GM12878 (cell line): ENCODE measurements around the gene C1QTNF5. TPM values are rescaled to one million over a fixed set of nuclear protein-coding genes. Genes with fewer than 3 reads are reported as not detected.

Experiments
- ATAC-seq: fragments of 200-7000 bp; cut with Tn5 transposase; 3 replicates; pipeline ENCODE4 v1.9.1; 2020; ENCODE audit warnings: mild to moderate bottlenecking, moderate library complexity
- BruUV-seq: library from RNA; stranded (reverse); fragments of 400-500 nt; replicated peaks from 2 replicates; lab custom pipeline; 2021; lab: Mats Ljungman, UMichigan
- CTCF ChIA-PET: fragments of 300-600 bp; sonication (Branson Sonifier 250); formaldehyde crosslinking; extraction: SDS; loops from one replicate; lab custom pipeline; 2021; ENCODE audit warnings: inconsistent platforms; lab: Yijun Ruan, JAX
- POLR2A ChIA-PET: fragments of 350-600 bp; formaldehyde crosslinking; extraction: SDS; loops from one replicate; lab custom pipeline; 2021; ENCODE audit warnings: inconsistent platforms; lab: Charles Lee
- RAD21 ChIA-PET: fragments of 300-600 bp; sonication (Branson Sonifier 250); formaldehyde crosslinking; loops from one replicate; lab custom pipeline; 2023; ENCODE audit warnings: antibody characterized with exemption; ENCODE audit not compliant: unreplicated experiment; lab: Charles Lee
- SMC1A ChIA-PET: fragments of 300-600 bp; sonication (Branson Sonifier 250); formaldehyde crosslinking; loops from one replicate; lab custom pipeline; 2023; ENCODE audit not compliant: unreplicated experiment, uncharacterized antibody; lab: Charles Lee
- DNase-seq: peaks from one replicate; pipeline ENCODE4 v3.0.0-alpha.2; 2011; ENCODE audit warnings: low read depth, low spot score
- FAIRE-seq: peaks from 3 replicates; lab custom pipeline; 2011; peaks lifted over from hg19 to GRCh38; lab: Jason Lieb, UNC
- H2AFZ ChIP-seq: 2 replicates; pipeline ENCODE4 v1.6.0; 2011; ENCODE audit warnings: low read depth, low read length, control low read depth; ENCODE audit not compliant: control insufficient read depth
- H3K27ac ChIP-seq: 2 replicates; pipeline ENCODE4 v1.5.1; 2011; ENCODE audit warnings: control low read depth; ENCODE audit not compliant: control insufficient read depth, insufficient read depth
- H3K27me3 ChIP-seq, 2 experiments: replicated peaks in 1 of 2; 2 replicates each; pipeline versions ENCODE4 v1.6.0 to v1.6.1; 2011; ENCODE audit warnings: low read length in 1 of 2; ENCODE audit not compliant: control insufficient read depth in 2 of 2, insufficient read depth in 2 of 2
- H3K36me3 ChIP-seq, 2 experiments: 2 replicates each; pipeline ENCODE4 v1.5.1; 2011; ENCODE audit warnings: low read length in 1 of 2; ENCODE audit not compliant: control insufficient read depth in 2 of 2, insufficient read depth in 2 of 2
- H3K4me1 ChIP-seq: 2 replicates; pipeline ENCODE4 v1.6.1; 2011; ENCODE audit warnings: mild to moderate bottlenecking, low read length, moderate library complexity, mixed read lengths; ENCODE audit not compliant: control insufficient read depth, insufficient read depth
- H3K4me2 ChIP-seq: 2 replicates; pipeline ENCODE4 v1.6.0; 2011; ENCODE audit warnings: control low read depth; ENCODE audit not compliant: control insufficient read depth, insufficient read depth
- H3K4me3 ChIP-seq: fragments of 200-600 bp; sonication (generic); 2 replicates; pipeline ENCODE4 v1.5.1; 2016
- H3K79me2 ChIP-seq: 2 replicates; pipeline ENCODE4 v1.6.0; 2011; ENCODE audit warnings: low read length; ENCODE audit not compliant: control insufficient read depth, insufficient read depth
- H3K9ac ChIP-seq: 2 replicates; pipeline ENCODE4 v1.8.0; 2011; ENCODE audit warnings: low read length, control low read depth, mixed read lengths; ENCODE audit not compliant: control insufficient read depth, insufficient read depth
- H3K9me3 ChIP-seq: replicated peaks from 3 replicates; pipeline ENCODE4 v1.5.1; 2011; ENCODE audit warnings: mild to moderate bottlenecking, low read length; ENCODE audit not compliant: control insufficient read depth, insufficient read depth
- H4K20me1 ChIP-seq: 2 replicates; pipeline ENCODE4 v1.6.0; 2011; ENCODE audit not compliant: control insufficient read depth, insufficient read depth
- BHLHE40 ChIP-seq, 2 experiments: fragments of 450-650 bp in 1 of 2; IDR thresholded peaks; 2 replicates each; pipeline ENCODE4 v1.6.1; 2011 to 2017; ENCODE audit warnings: low read depth in 2 of 2, borderline replicate concordance in 1 of 2, improper control_type of control experiment in 1 of 2, low read length in 1 of 2, mild to moderate bottlenecking in 1 of 2
- BRCA1 ChIP-seq: IDR thresholded peaks from 2 replicates; pipeline ENCODE4 v1.6.1; 2011; ENCODE audit warnings: low read depth, low read length, improper control_type of control experiment
- CBX3 ChIP-seq: fragments of 200-600 bp; sonication (generic); IDR thresholded peaks from 2 replicates; pipeline ENCODE4 v1.6.1; 2016; ENCODE audit warnings: low read depth, borderline replicate concordance
- EED ChIP-seq: sonication (generic); IDR thresholded peaks from 2 replicates; pipeline ENCODE4 v1.6.1; 2016; ENCODE audit warnings: antibody characterized with exemption, low read depth
- LARP7 ChIP-seq: fragments of 450-650 bp; IDR thresholded peaks from 2 replicates; pipeline ENCODE4 v1.6.1; 2017; ENCODE audit warnings: mild to moderate bottlenecking
- NFIC ChIP-seq: IDR thresholded peaks from 2 replicates; pipeline ENCODE4 v1.6.1; 2012; ENCODE audit warnings: low read depth, mild to moderate bottlenecking, inconsistent platforms, low read length, moderate library complexity
- POLR2A ChIP-seq: IDR thresholded peaks from 2 replicates; pipeline ENCODE4 v1.6.1; 2011; ENCODE audit warnings: low read depth, mild to moderate bottlenecking, low read length
- SUZ12 ChIP-seq: fragments of 200-600 bp; sonication (generic); IDR thresholded peaks from one replicate; pipeline ENCODE4 v1.6.1; 2018; ENCODE audit warnings: antibody characterized with exemption, mild to moderate bottlenecking; ENCODE audit not compliant: unreplicated experiment
- ZNF217 ChIP-seq: fragments of 450-650 bp; IDR thresholded peaks from 2 replicates; pipeline ENCODE4 v1.6.1; 2017; ENCODE audit warnings: antibody characterized with exemption, mild to moderate bottlenecking
- ZNF384 ChIP-seq: IDR thresholded peaks from 2 replicates; pipeline ENCODE4 v1.6.1; 2012; ENCODE audit warnings: low read depth, mild to moderate bottlenecking, low read length, improper control_type of control experiment, borderline replicate concordance
- WGBS: methylation state at CpG from one replicate; pipeline ENCODE4 v1.1.6; 2016; ENCODE audit warnings: low lambda C conversion rate; ENCODE audit not compliant: insufficient replicate concordance, insufficient coverage; ENCODE audit errors: missing lambda C conversion rate; 5-methylcytosine and 5-hydroxymethylcytosine counted together
- in situ Hi-C: fragments of 300-500 bp; cut with MboI; formaldehyde crosslinking; loops from 9 replicates; pipeline ENCODE4 v1.14.3; 2018; ENCODE audit warnings: mixed read lengths
- intact Hi-C: fragments of 100-400 bp; cut with micrococcal nuclease; formaldehyde crosslinking; loops from one replicate; pipeline ENCODE4 v1.14.2; 2022; ENCODE audit not compliant: unreplicated experiment
- polyA plus RNA-seq, 11 experiments: library from polyadenylated mRNA; depleted of rRNA in 4 of 11; unstranded in 6 of 11; stranded (reverse) in 5 of 11; fragments of >200 nt; fragmentation: Nextera tagmentation in 4 of 11; fragmentation: Illumina TruSeq in 1 of 11; extraction: Ambion mirVana in 4 of 11; extraction: Trizol in 1 of 11; gene quantifications; 1 replicate in 1 of 11; 2 replicates in 10 of 11; pipeline versions ENCODE4 v1.2.1 to v1.2.3, GENCODE V29; 2011 to 2016; ENCODE audit warnings: inconsistent platforms in 2 of 11, missing spikeins in 2 of 11, low read depth in 1 of 11
- total RNA-seq, 4 experiments: library from RNA; depleted of rRNA in 3 of 4; stranded (reverse); fragments of >200 nt in 3 of 4; fragmentation: Illumina TruSeq in 1 of 4; extraction: Trizol in 1 of 4; gene quantifications; 2 replicates each; pipeline versions ENCODE4 v1.2.1 to v1.2.3, GENCODE V29; 2013 to 2021
- TF ChIP-seq, protein P1 (sequence below): fragments of 450-650 bp; formaldehyde crosslinking; IDR thresholded peaks from 2 replicates; pipeline ENCODE4 v1.4.0; 2022; ENCODE audit warnings: mild to moderate bottlenecking, moderate library complexity
- TF ChIP-seq, protein P2 (sequence below): fragments of 450-650 bp; IDR thresholded peaks from 2 replicates; pipeline ENCODE4 v1.6.1; 2017; ENCODE audit warnings: mild to moderate bottlenecking, low read depth, inconsistent platforms; ENCODE audit not compliant: poor library complexity, severe bottlenecking
- TF ChIP-seq, protein P3 (sequence below): IDR thresholded peaks from 2 replicates; pipeline ENCODE4 v1.6.1; 2012; ENCODE audit warnings: low read depth, low read length, improper control_type of control experiment

C1QTNF5 gene
- total and polyA plus RNA-seq, 10 of the 15 experiments (the other 5 are each of a cell fraction or from before 2014, with no cell fraction given) = not detected

DNA sequence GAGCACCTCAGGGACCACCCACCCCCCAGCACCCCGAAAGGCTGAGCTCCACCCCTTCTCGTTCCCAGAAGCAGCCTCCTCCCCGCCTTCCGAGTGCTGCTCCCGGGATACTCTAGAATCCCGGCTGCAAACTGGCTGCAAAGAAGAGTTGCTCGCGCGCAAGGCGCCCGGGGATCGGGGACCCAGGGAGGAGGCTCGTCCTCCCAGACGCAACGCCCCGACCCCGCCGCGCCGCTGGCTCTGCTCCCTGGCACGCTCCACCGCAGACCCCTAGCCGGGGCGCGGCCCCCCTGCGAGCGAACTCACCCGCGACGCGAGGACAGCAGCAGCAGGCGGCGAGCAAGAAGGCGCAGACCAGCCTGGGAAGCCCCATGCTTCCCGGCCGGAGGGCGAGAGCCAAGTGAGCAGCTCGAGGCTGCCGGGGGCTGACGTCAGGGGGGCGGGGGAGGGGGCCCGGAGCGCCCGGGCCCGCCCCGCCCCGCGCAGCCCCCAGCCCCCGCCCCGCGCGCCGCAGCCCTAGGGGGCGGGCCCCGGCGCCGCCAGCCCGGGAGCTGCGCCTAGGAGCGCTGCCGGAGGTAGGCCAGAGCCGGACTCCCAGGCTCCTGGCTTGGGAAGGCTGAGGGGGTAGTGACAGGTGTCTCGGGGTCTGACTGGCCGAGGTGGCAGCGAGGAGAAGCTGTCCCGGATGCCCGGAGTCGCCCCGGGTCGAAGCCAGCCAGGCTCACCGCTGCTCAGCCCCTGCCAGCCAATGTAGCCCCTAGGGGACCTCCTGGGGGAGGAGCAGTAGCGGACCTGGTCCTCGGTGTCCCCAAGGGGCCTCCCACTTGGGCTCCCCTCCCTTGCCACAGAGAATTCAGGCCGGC lies 23.7 kb downstream of the C1QTNF5 start, which contains the start of gene MCAM:
Gene MCAM (minus strand): TSS at position 402 of the 863 bp plus-strand sequence. CDS start 29 bp downstream, at position 373.
- H2AFZ ChIP-seq = peak within 1 kb of the TSS; percentile 61
- H3K79me2 ChIP-seq = no peaks in the 10 kb centered on the region
- RAD21 ChIA-PET = interaction anchor here (1.0 to 2.1 kb wide), 3 partner anchors 21 to 249 kb away, joined by 3 to 4 read pairs (median 4); partner anchors contain the start of gene VPS11
- intact Hi-C loops (no loop called here), in situ Hi-C loops (no loop called here)
- CTCF ChIA-PET = interaction anchor here (0.8 to 2.8 kb wide), 7 partner anchors 9 to 110 kb away, joined by 3 to 8 read pairs (median 4); no protein-coding TSS in a partner anchor
- H3K27me3 ChIP-seq = peaks cover 1 to 15% of the 10 kb centered on the region in 2 experiments; a peak in 3 of 4 replicates
- SMC1A ChIA-PET = interaction anchor here (1.0 to 3.5 kb wide), 3 partner anchors 9 to 34 kb away, joined by 3 to 14 read pairs (median 3); no protein-coding TSS in a partner anchor
- H3K4me1 ChIP-seq = peaks cover 39% of the 10 kb centered on the region
- no peaks in the 10 kb centered on the region for H4K20me1 ChIP-seq
- peak within 1 kb of the TSS; percentile 57; the same call in 1 of the 2 replicates for H3K4me3 ChIP-seq
- no peaks in the 10 kb centered on the region for H3K9me3 ChIP-seq
- peak within 1 kb of the TSS; percentile 87 for H3K4me2 ChIP-seq
- DNase-seq (no peak), ATAC-seq (peak; percentile 4; the same call in 2 of the 3 replicates), FAIRE-seq (no peak)
- no TSS peak for BruUV-seq
- WGBS = under 1% methylated on average over 45 of the region's 74 CpGs
- POLR2A ChIA-PET = interaction anchor here (1.0 to 1.2 kb wide), 4 partner anchors 13 to 214 kb away, joined by 3 to 5 read pairs (median 4); partner anchors contain the start of gene RNF26
- H3K36me3 ChIP-seq = no peaks in the 10 kb centered on the region
- H3K9ac ChIP-seq = no peak within 1 kb of the TSS
- no peak within 1 kb of the TSS for H3K27ac ChIP-seq
- TF ChIP-seq SUZ12 (peak; percentile 67), ZNF217 (no peak), CBX3 (no peak), LARP7 (no peak), ZNF384 (no peak), EED (no peak), BHLHE40 (IDR thresholded peaks at IDR 0.05; ENCODE audit: borderline replicate concordance in 1 of 2, low read depth in 2 of 2, low read length in 1 of 2) (peak in 1 of 2 experiments; percentile 37; a peak in 1 of 4 replicates), NFIC (no peak), POLR2A (peak; percentile 24; the same call in 1 of the 2 replicates), BRCA1 (no peak)
- TF ChIP-seq, protein P1, sequence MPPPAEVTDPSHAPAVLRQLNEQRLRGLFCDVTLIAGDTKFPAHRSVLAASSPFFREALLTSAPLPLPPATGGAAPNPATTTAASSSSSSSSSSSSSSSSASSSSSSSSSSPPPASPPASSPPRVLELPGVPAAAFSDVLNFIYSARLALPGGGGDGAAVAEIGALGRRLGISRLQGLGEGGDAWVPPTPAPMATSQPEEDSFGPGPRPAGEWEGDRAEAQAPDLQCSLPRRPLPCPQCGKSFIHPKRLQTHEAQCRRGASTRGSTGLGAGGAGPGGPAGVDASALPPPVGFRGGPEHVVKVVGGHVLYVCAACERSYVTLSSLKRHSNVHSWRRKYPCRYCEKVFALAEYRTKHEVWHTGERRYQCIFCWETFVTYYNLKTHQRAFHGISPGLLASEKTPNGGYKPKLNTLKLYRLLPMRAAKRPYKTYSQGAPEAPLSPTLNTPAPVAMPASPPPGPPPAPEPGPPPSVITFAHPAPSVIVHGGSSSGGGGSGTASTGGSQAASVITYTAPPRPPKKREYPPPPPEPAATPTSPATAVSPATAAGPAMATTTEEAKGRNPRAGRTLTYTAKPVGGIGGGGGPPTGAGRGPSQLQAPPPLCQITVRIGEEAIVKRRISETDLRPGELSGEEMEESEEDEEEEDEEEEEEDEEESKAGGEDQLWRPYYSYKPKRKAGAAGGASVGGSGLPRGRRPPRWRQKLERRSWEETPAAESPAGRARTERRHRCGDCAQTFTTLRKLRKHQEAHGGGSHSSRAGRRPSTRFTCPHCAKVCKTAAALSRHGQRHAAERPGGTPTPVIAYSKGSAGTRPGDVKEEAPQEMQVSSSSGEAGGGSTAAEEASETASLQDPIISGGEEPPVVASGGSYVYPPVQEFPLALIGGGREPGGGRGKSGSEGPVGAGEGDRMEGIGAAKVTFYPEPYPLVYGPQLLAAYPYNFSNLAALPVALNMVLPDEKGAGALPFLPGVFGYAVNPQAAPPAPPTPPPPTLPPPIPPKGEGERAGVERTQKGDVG (CRISPR knock-in tag) = no peak
- TF ChIP-seq, protein P2, sequence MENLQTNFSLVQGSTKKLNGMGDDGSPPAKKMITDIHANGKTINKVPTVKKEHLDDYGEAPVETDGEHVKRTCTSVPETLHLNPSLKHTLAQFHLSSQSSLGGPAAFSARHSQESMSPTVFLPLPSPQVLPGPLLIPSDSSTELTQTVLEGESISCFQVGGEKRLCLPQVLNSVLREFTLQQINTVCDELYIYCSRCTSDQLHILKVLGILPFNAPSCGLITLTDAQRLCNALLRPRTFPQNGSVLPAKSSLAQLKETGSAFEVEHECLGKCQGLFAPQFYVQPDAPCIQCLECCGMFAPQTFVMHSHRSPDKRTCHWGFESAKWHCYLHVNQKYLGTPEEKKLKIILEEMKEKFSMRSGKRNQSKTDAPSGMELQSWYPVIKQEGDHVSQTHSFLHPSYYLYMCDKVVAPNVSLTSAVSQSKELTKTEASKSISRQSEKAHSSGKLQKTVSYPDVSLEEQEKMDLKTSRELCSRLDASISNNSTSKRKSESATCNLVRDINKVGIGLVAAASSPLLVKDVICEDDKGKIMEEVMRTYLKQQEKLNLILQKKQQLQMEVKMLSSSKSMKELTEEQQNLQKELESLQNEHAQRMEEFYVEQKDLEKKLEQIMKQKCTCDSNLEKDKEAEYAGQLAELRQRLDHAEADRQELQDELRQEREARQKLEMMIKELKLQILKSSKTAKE = no peak
- TF ChIP-seq, protein P3, sequence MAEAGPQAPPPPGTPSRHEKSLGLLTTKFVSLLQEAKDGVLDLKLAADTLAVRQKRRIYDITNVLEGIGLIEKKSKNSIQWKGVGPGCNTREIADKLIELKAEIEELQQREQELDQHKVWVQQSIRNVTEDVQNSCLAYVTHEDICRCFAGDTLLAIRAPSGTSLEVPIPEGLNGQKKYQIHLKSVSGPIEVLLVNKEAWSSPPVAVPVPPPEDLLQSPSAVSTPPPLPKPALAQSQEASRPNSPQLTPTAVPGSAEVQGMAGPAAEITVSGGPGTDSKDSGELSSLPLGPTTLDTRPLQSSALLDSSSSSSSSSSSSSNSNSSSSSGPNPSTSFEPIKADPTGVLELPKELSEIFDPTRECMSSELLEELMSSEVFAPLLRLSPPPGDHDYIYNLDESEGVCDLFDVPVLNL = no peak
